RKO (cell line): ENCODE results near the gene CDH23.

Source experiments
- DNase-seq: peaks from one replicate; pipeline ENCODE4 v3.0.0-alpha.2; 2016; ENCODE audit warnings: low spot score

CDH23 gene

GRCh38 chr10:71605263-71605962 lies 208.7 kb downstream of the CDH23 start:
- no peak for DNase-seq

GRCh38 chr10:71606257-71607081 lies 209.7 kb downstream of the CDH23 start:
- no peak for DNase-seq

- no peak for DNase-seq
Measured at GRCh38 chr10:71607082-71607443, 210.3 kb downstream of the CDH23 start.

GRCh38 chr10:71608819-71609768 lies 212.4 kb downstream of the CDH23 start:
- DNase-seq: peak; percentile 58

GRCh38 chr10:71610651-71611050 lies 213.9 kb downstream of the CDH23 start:
- DNase-seq: no peak

- no peak for DNase-seq
Measured at GRCh38 chr10:71611131-71611530, 214.4 kb downstream of the CDH23 start.

- no peak for DNase-seq
Measured at GRCh38 chr10:71611709-71612422, 215.1 kb downstream of the CDH23 start.

GRCh38 chr10:71613261-71613777 lies 216.6 kb downstream of the CDH23 start:
- DNase-seq: no peak

- no peak for DNase-seq
Measured at GRCh38 chr10:71613877-71614276, 217.2 kb downstream of the CDH23 start.

GRCh38 chr10:71614946-71615345 lies 218.2 kb downstream of the CDH23 start:
- DNase-seq: no peak

- no peak for DNase-seq
Measured at GRCh38 chr10:71615538-71616329, 219.0 kb downstream of the CDH23 start.

GRCh38 chr10:71616817-71617654 lies 220.3 kb downstream of the CDH23 start:
- no peak for DNase-seq

GRCh38 chr10:71618176-71618575 lies 221.5 kb downstream of the CDH23 start:
- DNase-seq: no peak

GRCh38 chr10:71618598-71618997 lies 221.9 kb downstream of the CDH23 start:
- no peak for DNase-seq

- no peak for DNase-seq
Measured at GRCh38 chr10:71620642-71621041, 223.9 kb downstream of the CDH23 start.

GRCh38 chr10:71621231-71622153 lies 224.8 kb downstream of the CDH23 start:
- DNase-seq: no peak

- no peak for DNase-seq
Measured at GRCh38 chr10:71622154-71622526, 225.4 kb downstream of the CDH23 start.

GRCh38 chr10:71622616-71623015 lies 225.9 kb downstream of the CDH23 start:
- DNase-seq: no peak
